KMS-11 (cell line): ENCODE results near the gene RNASE7.
"Not testable (repeated sequence)": the region's sequence is repeated elsewhere in the genome, so short reads cannot be mapped to it uniquely, and the experiment has no call there.

Experiments
- H2AFZ ChIP-seq: fragments of 200-600 bp; sonication (generic); 2 replicates; pipeline ENCODE4 v1.6.1; 2016; ENCODE audit warnings: antibody characterized with exemption, mixed run types, low read depth
- H3K27ac ChIP-seq: fragments of 200-600 bp; sonication (generic); 2 replicates; pipeline ENCODE4 v1.6.1; 2016; ENCODE audit warnings: mild to moderate bottlenecking, mixed run types
- H3K27me3 ChIP-seq: fragments of 200-600 bp; sonication (generic); 2 replicates; pipeline ENCODE4 v1.6.1; 2017; ENCODE audit warnings: mild to moderate bottlenecking, low read depth, mixed run types, moderate library complexity; ENCODE audit not compliant: insufficient read depth
- H3K36me3 ChIP-seq: fragments of 200-600 bp; sonication (generic); 2 replicates; pipeline ENCODE4 v1.6.1; 2017; ENCODE audit warnings: mild to moderate bottlenecking, mixed run types; ENCODE audit not compliant: insufficient read depth
- H3K4me1 ChIP-seq: fragments of 200-600 bp; sonication (generic); 2 replicates; pipeline ENCODE4 v1.6.1; 2016; ENCODE audit warnings: mild to moderate bottlenecking, low read depth, mixed run types; ENCODE audit not compliant: poor library complexity, severe bottlenecking
- H3K4me2 ChIP-seq: fragments of 200-600 bp; sonication (generic); 2 replicates; pipeline ENCODE4 v1.7.0; 2016; ENCODE audit warnings: mild to moderate bottlenecking, mixed run types
- H3K4me3 ChIP-seq: fragments of 200-600 bp; sonication (generic); IDR thresholded peaks from 2 replicates; pipeline ENCODE4 v1.6.1; 2017; ENCODE audit warnings: low read depth, low read length, mixed read lengths; ENCODE audit not compliant: insufficient read depth
- H3K79me2 ChIP-seq: fragments of 200-600 bp; sonication (generic); 2 replicates; pipeline ENCODE4 v1.6.1; 2016; ENCODE audit warnings: low read depth, mixed run types; ENCODE audit not compliant: insufficient read depth
- H3K9ac ChIP-seq: fragments of 200-600 bp; sonication (generic); 2 replicates; pipeline ENCODE4 v1.6.1; 2016; ENCODE audit warnings: mild to moderate bottlenecking, mixed run types
- H4K20me1 ChIP-seq: fragments of 200-600 bp; sonication (generic); 2 replicates; pipeline ENCODE4 v1.6.1; 2016; ENCODE audit warnings: mild to moderate bottlenecking, mixed run types; ENCODE audit not compliant: insufficient read depth
- TF ChIP-seq, protein P1 (sequence below): fragments of 200-600 bp; sonication (generic); conservative IDR thresholded peaks from 2 replicates; pipeline ENCODE4 v1.6.1; 2017; ENCODE audit warnings: low read depth, mild to moderate bottlenecking, antibody characterized with exemption, low read length, moderate library complexity, mixed read lengths

RNASE7 gene

GRCh38 chr14:21037156-21037555 lies 5.0 kb upstream of the RNASE7 start:
- H3K9ac ChIP-seq = no peak overlapping the region

DNA sequence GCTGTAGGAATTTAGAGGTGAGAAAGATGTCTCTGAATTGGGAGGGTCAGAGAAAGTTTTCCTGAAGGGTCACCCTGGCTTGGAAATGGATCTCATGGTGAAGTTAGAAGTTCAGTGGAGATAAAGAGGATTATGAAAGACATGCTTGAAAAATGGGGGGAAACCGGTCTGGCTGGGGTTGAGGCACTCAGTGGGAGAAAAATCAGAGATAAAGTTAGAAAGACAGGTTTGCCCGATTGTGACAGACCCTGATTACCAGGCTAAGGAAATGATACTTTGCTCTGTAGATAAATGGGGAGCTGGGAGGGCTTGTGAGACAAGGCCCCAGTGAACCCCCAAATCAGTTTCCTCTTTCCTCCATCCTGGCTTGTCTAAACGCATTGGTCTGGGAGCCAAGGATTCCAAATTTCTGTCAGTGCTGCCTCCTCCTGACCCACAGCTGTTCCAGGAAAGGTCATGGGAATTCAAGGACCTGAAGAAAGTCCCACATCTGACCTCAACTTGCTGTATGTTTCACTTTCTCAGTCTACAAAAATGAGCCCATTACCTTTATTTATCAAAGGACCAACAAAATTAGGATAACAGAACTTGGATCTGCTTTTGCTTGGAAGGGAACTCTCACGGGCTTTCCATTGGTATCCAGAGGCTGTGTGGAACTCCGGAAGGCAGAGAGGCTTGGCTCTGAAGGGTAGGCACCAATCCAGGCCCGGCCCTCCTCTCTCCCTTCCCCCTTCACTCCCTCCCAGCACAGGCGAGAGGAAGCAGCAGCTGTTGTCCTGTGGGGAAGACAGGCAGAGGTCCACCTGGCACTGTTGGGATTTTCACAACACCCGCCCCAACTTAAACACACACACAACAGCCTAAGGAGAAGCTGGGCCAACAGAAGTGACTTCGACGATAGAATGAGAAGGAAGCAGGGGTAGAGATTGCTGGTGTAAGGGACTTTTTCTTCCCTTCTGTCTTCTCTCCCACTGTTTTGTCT lies 3.4 kb upstream of the RNASE7 start:
- H3K27me3 ChIP-seq = no peaks in the 10 kb centered on the region
- no peak overlapping the region for H3K4me2 ChIP-seq
- H3K36me3 ChIP-seq = no peaks in the 10 kb centered on the region
- no peak overlapping the region for H3K9ac ChIP-seq
- TF ChIP-seq, protein P1, sequence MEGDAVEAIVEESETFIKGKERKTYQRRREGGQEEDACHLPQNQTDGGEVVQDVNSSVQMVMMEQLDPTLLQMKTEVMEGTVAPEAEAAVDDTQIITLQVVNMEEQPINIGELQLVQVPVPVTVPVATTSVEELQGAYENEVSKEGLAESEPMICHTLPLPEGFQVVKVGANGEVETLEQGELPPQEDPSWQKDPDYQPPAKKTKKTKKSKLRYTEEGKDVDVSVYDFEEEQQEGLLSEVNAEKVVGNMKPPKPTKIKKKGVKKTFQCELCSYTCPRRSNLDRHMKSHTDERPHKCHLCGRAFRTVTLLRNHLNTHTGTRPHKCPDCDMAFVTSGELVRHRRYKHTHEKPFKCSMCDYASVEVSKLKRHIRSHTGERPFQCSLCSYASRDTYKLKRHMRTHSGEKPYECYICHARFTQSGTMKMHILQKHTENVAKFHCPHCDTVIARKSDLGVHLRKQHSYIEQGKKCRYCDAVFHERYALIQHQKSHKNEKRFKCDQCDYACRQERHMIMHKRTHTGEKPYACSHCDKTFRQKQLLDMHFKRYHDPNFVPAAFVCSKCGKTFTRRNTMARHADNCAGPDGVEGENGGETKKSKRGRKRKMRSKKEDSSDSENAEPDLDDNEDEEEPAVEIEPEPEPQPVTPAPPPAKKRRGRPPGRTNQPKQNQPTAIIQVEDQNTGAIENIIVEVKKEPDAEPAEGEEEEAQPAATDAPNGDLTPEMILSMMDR = no peak
- no peaks in the 10 kb centered on the region for H3K79me2 ChIP-seq
- H3K27ac ChIP-seq = no peak overlapping the region
- no peaks in the 10 kb centered on the region for H4K20me1 ChIP-seq
- H3K4me3 ChIP-seq = no peak overlapping the region
- no peak overlapping the region for H2AFZ ChIP-seq
- no peaks in the 10 kb centered on the region for H3K4me1 ChIP-seq

More at GRCh38 chr14:21037156-21037555, 5.0 kb upstream of the RNASE7 start:
- no peaks in the 10 kb centered on the region for H3K36me3 ChIP-seq
- H2AFZ ChIP-seq = no peak overlapping the region
- no peaks in the 10 kb centered on the region for H3K4me1 ChIP-seq
- no peak overlapping the region for H3K4me3 ChIP-seq
- H3K79me2 ChIP-seq = no peaks in the 10 kb centered on the region
- TF ChIP-seq, protein P1 = no peak
- H3K27me3 ChIP-seq = no peaks in the 10 kb centered on the region
- H3K27ac ChIP-seq = no peak overlapping the region
- no peaks in the 10 kb centered on the region for H4K20me1 ChIP-seq
- H3K4me2 ChIP-seq = no peak overlapping the region

- H4K20me1 ChIP-seq = no peaks in the 10 kb centered on the region
- H3K79me2 ChIP-seq = no peaks in the 10 kb centered on the region
- no peaks in the 10 kb centered on the region for H3K4me1 ChIP-seq
- H3K4me3 ChIP-seq = no peak overlapping the region
- H3K4me2 ChIP-seq = no peak overlapping the region
- no peak overlapping the region for H3K27ac ChIP-seq
- H3K27me3 ChIP-seq = no peaks in the 10 kb centered on the region
- H3K9ac ChIP-seq = no peak overlapping the region
- no peaks in the 10 kb centered on the region for H3K36me3 ChIP-seq
- H2AFZ ChIP-seq = peak overlapping the region; percentile 29; the same call in 1 of the 2 replicates
- TF ChIP-seq, protein P1 = peak; percentile 52
Observed at GRCh38 chr14:21039585-21040369, 2.4 kb upstream of the RNASE7 start.

GRCh38 chr14:21040370-21040925 lies 1.7 kb upstream of the RNASE7 start:
- H3K4me3 ChIP-seq = no peak overlapping the region
- TF ChIP-seq, protein P1 = no peak

GRCh38 chr14:21040941-21041340 lies 1.2 kb upstream of the RNASE7 start:
- H3K9ac ChIP-seq, H2AFZ ChIP-seq, H3K4me1 ChIP-seq, H3K79me2 ChIP-seq, H3K27me3 ChIP-seq, H4K20me1 ChIP-seq, H3K4me2 ChIP-seq, H3K36me3 ChIP-seq, H3K4me3 ChIP-seq, H3K27ac ChIP-seq: not testable (repeated sequence)

More at GRCh38 chr14:21040370-21040925, 1.7 kb upstream of the RNASE7 start:
- no peaks in the 10 kb centered on the region for H3K79me2 ChIP-seq
- no peaks in the 10 kb centered on the region for H4K20me1 ChIP-seq
- no peaks in the 10 kb centered on the region for H3K4me1 ChIP-seq
- H3K27me3 ChIP-seq = no peaks in the 10 kb centered on the region
- no peaks in the 10 kb centered on the region for H3K36me3 ChIP-seq
- no peak overlapping the region for H2AFZ ChIP-seq
- H3K9ac ChIP-seq = no peak overlapping the region
- no peak overlapping the region for H3K27ac ChIP-seq
- H3K4me2 ChIP-seq = no peak overlapping the region
